C4-2B (cell line): ENCODE data around the gene HEPACAM.

Experiments used
- CTCF ChIP-seq: fragments of 450-650 bp; conservative IDR thresholded peaks from 2 replicates; pipeline ENCODE4 v1.5.1; 2017; ENCODE audit warnings: mild to moderate bottlenecking
- ZFX ChIP-seq: fragments of 450-650 bp; IDR thresholded peaks from 2 replicates; pipeline ENCODE4 v1.6.1; 2017

DNA sequence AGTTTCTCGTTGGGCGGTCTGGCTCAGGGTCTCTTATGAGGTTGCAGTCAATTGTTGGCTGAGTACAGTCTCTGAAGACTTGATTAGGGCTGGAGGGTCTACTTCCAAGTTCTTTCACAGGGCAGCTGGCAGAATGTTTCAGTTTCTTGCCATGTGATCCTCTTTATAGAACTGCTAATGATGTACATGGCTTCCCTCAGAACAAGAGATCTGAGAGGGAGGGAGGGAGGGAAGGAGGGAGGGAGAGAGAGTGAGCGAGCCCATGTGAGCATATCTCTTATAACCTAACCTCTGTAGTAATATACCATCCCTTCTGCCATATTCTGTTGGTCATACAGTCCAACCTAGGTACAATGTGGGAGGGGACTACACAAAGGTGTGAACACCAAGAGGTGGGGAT is 15.5 kb upstream of the HEPACAM start:
- no peak for TF ChIP-seq CTCF
- TF ChIP-seq ZFX, result no peak
